Caco-2 (cell line): ENCODE results near the gene LRRC37A2. TPM values are rescaled to one million over a fixed set of nuclear protein-coding genes. Genes with fewer than 3 reads are reported as not detected.
"Not testable (repeated sequence)": the region's sequence is repeated elsewhere in the genome, so short reads cannot be mapped to it uniquely, and the experiment has no call there.

Source experiments
- BruUV-seq: library from RNA; stranded (reverse); fragments of 400-500 nt; replicated peaks from 2 replicates; lab custom pipeline; 2021; lab: Mats Ljungman, UMichigan
- CTCF ChIA-PET: fragments of 300-600 bp; sonication (Branson Sonifier 250); formaldehyde crosslinking; loops from one replicate; lab custom pipeline; 2022; ENCODE audit warnings: antibody characterized with exemption; lab: Charles Lee
- POLR2A ChIA-PET: fragments of 300-600 bp; sonication (Branson Sonifier 250); formaldehyde crosslinking; loops from one replicate; lab custom pipeline; 2022; ENCODE audit warnings: antibody characterized with exemption; lab: Charles Lee
- DNase-seq, 2 experiments: peaks; one replicate each; pipeline versions ENCODE4 v3.0.0 to v3.0.0-alpha.2; 2020 to 2022
- H3K27me3 ChIP-seq: replicated peaks from 2 replicates; pipeline ENCODE4 v1.6.0; 2011; ENCODE audit warnings: low read length; ENCODE audit not compliant: control insufficient read depth, insufficient read depth
- H3K36me3 ChIP-seq: 2 replicates; pipeline ENCODE4 v1.5.1; 2011; ENCODE audit warnings: low read length; ENCODE audit not compliant: control insufficient read depth, insufficient read depth
- H3K4me1 ChIP-seq: fragments of 250-450 bp; sonication (Bioruptor Pico); 2 replicates; pipeline ENCODE4 v1.5.1; 2020; ENCODE audit warnings: mild to moderate bottlenecking
- H3K4me3 ChIP-seq: 2 replicates; pipeline ENCODE4 v1.5.1; 2011; ENCODE audit warnings: low read depth, mild to moderate bottlenecking, control low read depth, low read length
- H3K9me3 ChIP-seq: fragments of 250-450 bp; sonication (Bioruptor Pico); 2 replicates; pipeline ENCODE4 v1.5.1; 2020; ENCODE audit warnings: mild to moderate bottlenecking, moderate library complexity
- H3K27ac Mint-ChIP-seq: one replicate; pipeline ENCODE4 v1.8.0; 2022; ENCODE audit warnings: mixed read lengths; ENCODE audit not compliant: unreplicated experiment
- H3K27me3 Mint-ChIP-seq: one replicate; pipeline ENCODE4 v1.8.0; 2022; ENCODE audit warnings: mixed read lengths; ENCODE audit not compliant: insufficient read depth, unreplicated experiment
- H3K36me3 Mint-ChIP-seq: one replicate; pipeline ENCODE4 v1.8.0; 2022; ENCODE audit warnings: mild to moderate bottlenecking, mixed read lengths; ENCODE audit not compliant: insufficient read depth, unreplicated experiment
- H3K4me1 Mint-ChIP-seq: one replicate; pipeline ENCODE4 v1.8.0; 2022; ENCODE audit warnings: low read depth, mixed read lengths; ENCODE audit not compliant: unreplicated experiment
- H3K4me3 Mint-ChIP-seq: one replicate; pipeline ENCODE4 v1.8.0; 2022; ENCODE audit warnings: mild to moderate bottlenecking, moderate library complexity, mixed read lengths; ENCODE audit not compliant: unreplicated experiment
- H3K9me3 Mint-ChIP-seq: one replicate; pipeline ENCODE4 v1.8.0; 2022; ENCODE audit warnings: mixed read lengths; ENCODE audit not compliant: unreplicated experiment
- intact Hi-C: fragments of 100-400 bp; cut with micrococcal nuclease; formaldehyde crosslinking; loops from one replicate; pipeline ENCODE4 v1.10.0; 2022; ENCODE audit not compliant: unreplicated experiment
- total RNA-seq: library from RNA; stranded (reverse); gene quantifications from 2 replicates; pipeline ENCODE4 v1.2.3, GENCODE V29; 2022

LRRC37A2 gene
- total RNA-seq, 1 experiment from 2014 or later, result 13.5 TPM

DNA sequence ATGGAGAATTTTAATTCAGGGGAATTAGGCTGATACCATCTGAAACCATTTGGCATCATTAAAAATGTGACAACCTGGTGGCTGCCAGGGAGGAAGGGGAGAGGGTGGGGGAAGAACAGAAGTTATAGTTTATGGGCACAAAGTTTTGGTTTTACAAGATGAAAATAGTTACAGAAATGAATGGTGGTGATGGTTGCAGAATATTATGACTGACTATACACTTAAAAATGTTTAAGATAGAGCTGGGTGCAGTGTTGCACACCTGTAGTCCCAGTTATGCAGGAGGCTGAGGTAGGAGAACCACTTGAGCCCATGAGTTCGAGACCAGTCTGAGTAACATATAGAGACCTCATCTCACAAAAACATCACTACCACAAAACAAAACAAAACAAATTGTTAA is 54.7 kb downstream of the LRRC37A2 start:
- H3K4me3 ChIP-seq, H3K36me3 Mint-ChIP-seq, POLR2A ChIA-PET, H3K36me3 ChIP-seq, H3K9me3 ChIP-seq, H3K27me3 ChIP-seq, CTCF ChIA-PET, H3K4me1 ChIP-seq, H3K27me3 Mint-ChIP-seq, H3K9me3 Mint-ChIP-seq, H3K4me1 Mint-ChIP-seq, DNase-seq, H3K27ac Mint-ChIP-seq, intact Hi-C loops, H3K4me3 Mint-ChIP-seq, BruUV-seq: not testable (repeated sequence)

DNA sequence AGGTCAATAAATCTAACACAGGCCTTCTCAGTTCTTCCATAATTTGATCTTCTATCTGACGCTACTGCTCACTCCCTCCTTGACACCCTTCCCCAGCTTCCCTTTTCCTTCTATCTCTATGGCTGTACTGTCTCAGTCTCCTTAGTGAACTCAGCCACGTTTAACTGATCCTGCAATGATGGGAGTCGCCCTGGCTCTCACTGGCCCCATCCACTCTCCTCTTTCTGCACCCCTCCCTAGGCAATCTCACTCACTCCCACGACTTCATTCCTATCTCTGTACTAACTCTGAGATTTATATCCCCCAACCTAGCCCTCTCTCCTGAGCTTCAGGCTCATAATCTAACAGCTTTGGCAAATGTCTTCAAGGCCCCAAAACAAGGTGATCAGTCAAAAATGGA is 59.5 kb downstream of the LRRC37A2 start:
- H3K27me3 ChIP-seq, H3K27me3 Mint-ChIP-seq, H3K27ac Mint-ChIP-seq, H3K36me3 Mint-ChIP-seq, H3K36me3 ChIP-seq, H3K4me1 ChIP-seq, H3K9me3 ChIP-seq, DNase-seq, H3K4me3 Mint-ChIP-seq, intact Hi-C loops, H3K9me3 Mint-ChIP-seq, H3K4me3 ChIP-seq, POLR2A ChIA-PET, H3K4me1 Mint-ChIP-seq, CTCF ChIA-PET, BruUV-seq: not testable (repeated sequence)

DNA sequence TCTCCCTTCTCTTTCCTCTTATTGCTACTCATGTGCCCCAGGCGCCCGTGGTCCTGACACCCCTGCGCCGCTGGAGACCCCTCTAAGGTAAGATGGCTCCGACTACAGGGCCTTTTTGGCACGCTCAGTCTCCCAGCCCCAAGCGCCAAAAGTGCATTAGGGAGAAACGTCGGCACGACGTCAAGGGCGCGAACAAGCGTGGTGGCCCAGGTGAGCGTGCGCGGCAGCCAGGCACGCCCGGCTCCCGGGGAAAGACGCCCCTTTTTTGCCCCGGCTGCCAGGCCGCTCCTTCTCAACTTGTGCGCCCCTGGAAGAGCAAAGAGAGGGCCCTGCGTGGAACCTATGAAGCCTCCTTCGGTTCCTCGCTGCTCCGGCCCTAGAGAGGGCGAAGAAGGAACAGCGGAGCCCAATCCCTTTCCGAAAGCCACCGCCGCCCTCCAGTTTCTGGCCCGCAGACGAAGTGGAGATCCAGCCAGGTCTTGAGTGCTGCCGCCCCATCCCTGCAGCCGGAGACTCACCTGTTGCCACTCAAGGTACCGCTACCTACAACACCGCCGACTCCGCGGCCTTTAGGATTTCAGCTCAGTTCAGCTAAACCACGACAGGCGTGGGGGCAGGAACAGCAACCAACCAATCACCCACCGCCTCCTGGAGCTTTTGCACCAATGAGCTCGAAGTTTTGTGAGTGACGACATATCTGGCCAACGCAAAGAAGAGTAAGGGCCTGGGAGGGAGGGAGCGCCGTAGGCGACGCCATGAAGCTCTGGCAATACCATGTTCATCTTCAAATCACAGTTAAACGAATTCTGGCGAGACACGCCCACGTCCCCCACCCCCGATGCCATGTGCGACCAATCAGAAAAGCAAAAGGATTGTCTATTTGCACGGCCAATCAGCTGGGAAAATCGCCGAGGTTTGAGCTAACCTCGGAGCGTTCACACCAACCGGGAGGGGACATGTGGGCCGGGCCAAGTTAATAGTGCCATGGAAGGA is 67.1 kb downstream of the LRRC37A2 start, which contains the start of gene ARL17A:
Gene ARL17A, minus strand, starts transcription at position 609 of the 993 bp plus-strand sequence. CDS start 3,369 bp downstream, outside the sequence.
- intact Hi-C loops, CTCF ChIA-PET, H3K4me1 Mint-ChIP-seq, H3K27me3 ChIP-seq, POLR2A ChIA-PET, H3K4me1 ChIP-seq, H3K36me3 ChIP-seq, H3K9me3 Mint-ChIP-seq, H3K9me3 ChIP-seq, H3K27ac Mint-ChIP-seq, H3K36me3 Mint-ChIP-seq, H3K27me3 Mint-ChIP-seq, BruUV-seq: not testable (repeated sequence)
- H3K4me3 ChIP-seq, result peak within 1 kb of the TSS; percentile 21; the same call in 1 of the 2 replicates
- peak; percentile 90 to 96 for DNase-seq
- H3K4me3 Mint-ChIP-seq, result peak within 1 kb of the TSS; percentile 55

DNA sequence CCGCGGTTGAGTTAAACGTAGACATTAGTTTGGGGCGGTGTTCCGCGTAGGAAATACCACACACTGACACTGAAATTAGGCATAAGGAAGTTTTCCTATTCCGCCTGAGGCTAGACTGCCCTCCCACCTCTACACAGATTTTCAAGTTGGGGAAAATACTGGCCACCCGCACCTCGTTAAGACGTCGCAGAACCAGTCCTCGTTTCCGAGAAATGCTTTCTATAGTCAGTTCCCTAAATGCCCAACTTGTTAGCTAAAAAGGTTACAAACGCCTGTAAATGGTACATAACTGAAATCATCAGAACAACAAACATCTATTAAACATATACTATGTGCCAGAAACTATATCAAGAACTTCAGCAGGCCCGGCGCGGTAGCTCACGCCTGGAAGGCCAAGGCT is 67.8 kb downstream of the LRRC37A2 start:
- H3K4me3 Mint-ChIP-seq, result peak overlapping the region; percentile 55
- H3K27ac Mint-ChIP-seq, H3K9me3 ChIP-seq, H3K36me3 Mint-ChIP-seq, H3K4me1 ChIP-seq, POLR2A ChIA-PET, H3K36me3 ChIP-seq, H3K27me3 Mint-ChIP-seq, CTCF ChIA-PET, intact Hi-C loops, H3K27me3 ChIP-seq, H3K4me1 Mint-ChIP-seq, H3K9me3 Mint-ChIP-seq, DNase-seq: not testable (repeated sequence)
- peak overlapping the region; percentile 21; the same call in 1 of the 2 replicates for H3K4me3 ChIP-seq
- TSS peak; percentile 94 for BruUV-seq

DNA sequence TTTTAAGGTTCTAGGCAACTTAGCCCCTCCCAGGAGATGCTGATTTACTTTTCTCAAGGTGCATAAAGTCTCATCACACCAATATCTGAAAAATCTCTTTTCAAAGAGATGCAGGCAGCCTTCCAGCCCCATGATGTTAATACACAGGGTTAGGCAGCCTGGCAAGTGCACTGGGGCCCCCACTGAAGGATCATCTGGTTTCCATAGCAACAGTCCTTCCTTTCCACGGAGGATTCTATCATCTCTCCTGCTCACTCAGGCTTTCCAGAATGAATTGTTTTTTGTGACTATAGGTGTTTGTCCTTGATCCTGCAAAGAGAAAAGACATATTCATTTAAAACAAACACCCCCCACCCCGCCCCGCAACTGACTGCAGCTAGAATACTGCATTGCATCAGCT is 73.2 kb downstream of the LRRC37A2 start:
- H3K36me3 ChIP-seq, H3K36me3 Mint-ChIP-seq, H3K27ac Mint-ChIP-seq, POLR2A ChIA-PET, DNase-seq, H3K9me3 Mint-ChIP-seq, H3K27me3 Mint-ChIP-seq, CTCF ChIA-PET, H3K4me3 Mint-ChIP-seq, H3K4me1 Mint-ChIP-seq, H3K27me3 ChIP-seq, H3K4me3 ChIP-seq, BruUV-seq, H3K4me1 ChIP-seq, intact Hi-C loops, H3K9me3 ChIP-seq: not testable (repeated sequence)

DNA sequence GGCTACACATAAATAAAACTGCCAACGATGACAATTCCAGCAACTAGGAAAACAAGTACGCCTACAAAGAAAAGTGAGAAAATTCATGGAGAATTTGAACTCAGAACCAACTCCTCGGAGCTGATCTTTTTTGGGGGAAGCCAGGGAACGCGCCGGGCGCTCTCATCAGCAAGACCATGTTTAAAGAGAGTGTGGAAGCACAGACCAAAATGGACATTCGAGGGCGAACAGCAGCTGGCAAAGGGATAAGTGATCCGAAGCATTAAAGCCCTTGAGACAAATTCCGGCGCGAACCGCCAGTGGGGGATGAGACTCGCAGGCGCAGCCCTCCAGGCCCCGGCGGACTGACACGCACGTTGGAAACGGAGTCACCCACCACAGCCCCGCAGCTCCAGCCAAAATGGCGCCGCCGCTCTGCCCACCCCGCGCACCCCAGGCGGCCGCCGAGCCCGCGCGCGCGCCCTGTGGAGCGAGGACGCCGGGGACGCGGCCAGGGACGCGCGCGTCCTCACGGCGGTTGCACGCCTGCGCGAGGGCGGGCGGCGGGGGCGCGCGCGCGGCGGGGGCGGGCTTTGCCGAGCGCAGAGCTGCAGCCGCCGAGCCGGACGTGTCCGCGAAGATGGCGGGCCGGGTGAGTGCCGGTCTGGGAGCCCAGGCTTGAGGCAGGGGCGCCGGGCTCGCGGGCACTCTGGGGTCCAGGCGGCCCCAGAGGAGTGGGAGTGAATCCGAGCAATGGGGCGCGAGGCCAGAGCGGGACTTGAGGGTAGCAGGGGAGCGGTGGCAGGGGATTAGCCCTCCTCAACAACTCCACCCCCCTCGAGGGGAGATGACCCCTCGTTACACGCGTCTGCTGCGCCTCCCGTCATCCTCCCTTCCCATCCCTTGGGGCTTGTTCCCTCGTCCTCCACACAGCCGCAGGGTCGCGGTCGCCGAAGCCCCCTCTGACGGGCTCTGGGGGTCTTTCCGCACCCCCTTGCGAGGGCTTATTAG is 78.2 kb downstream of the LRRC37A2 start, which contains the start of gene NSF:
Gene NSF, plus strand, starts transcription at position 513 of the 990 bp plus-strand sequence. Its CDS starts 107 bp downstream, at position 620.
- H3K4me3 ChIP-seq, H3K27me3 Mint-ChIP-seq, H3K36me3 ChIP-seq, H3K4me1 Mint-ChIP-seq, H3K4me1 ChIP-seq, H3K4me3 Mint-ChIP-seq, CTCF ChIA-PET, H3K9me3 ChIP-seq, H3K9me3 Mint-ChIP-seq, H3K27me3 ChIP-seq, H3K27ac Mint-ChIP-seq, BruUV-seq, POLR2A ChIA-PET, DNase-seq, intact Hi-C loops, H3K36me3 Mint-ChIP-seq: not testable (repeated sequence)
